GM12878 (cell line): Measurements from ENCODE around the gene CEACAM1.

Experiments used
- CBFB ChIP-seq: IDR thresholded peaks from 2 replicates; pipeline ENCODE4 v1.6.1; 2016; ENCODE audit warnings: antibody characterized with exemption, low read depth
- CTCF ChIP-seq, 3 experiments: IDR thresholded peaks in 2 of 3; conservative IDR thresholded peaks in 1 of 3; 2 replicates each; pipeline ENCODE4 v1.5.1; 2011; ENCODE audit warnings: low read depth in 3 of 3, low read length in 3 of 3, mild to moderate bottlenecking in 3 of 3, control low read depth in 2 of 3, moderate library complexity in 2 of 3, inconsistent platforms in 1 of 3, mixed read lengths in 1 of 3; ENCODE audit not compliant: control insufficient read depth in 2 of 3, insufficient read depth in 1 of 3; ENCODE audit errors: extremely low read depth in 1 of 3
- LARP7 ChIP-seq: fragments of 450-650 bp; IDR thresholded peaks from 2 replicates; pipeline ENCODE4 v1.6.1; 2017; ENCODE audit warnings: mild to moderate bottlenecking
- MEF2A ChIP-seq: IDR thresholded peaks from 2 replicates; pipeline ENCODE4 v1.6.1; 2011; ENCODE audit warnings: low read depth, mild to moderate bottlenecking, low read length, moderate library complexity; ENCODE audit not compliant: insufficient read depth
- MTA2 ChIP-seq: fragments of 450-650 bp; IDR thresholded peaks from 2 replicates; pipeline ENCODE4 v1.6.1; 2016; ENCODE audit warnings: low read depth, mild to moderate bottlenecking, moderate library complexity
- NFYB ChIP-seq: IDR thresholded peaks from 2 replicates; pipeline ENCODE4 v1.6.1; 2011; ENCODE audit warnings: low read depth, mild to moderate bottlenecking, low read length, improper control_type of control experiment, moderate library complexity; ENCODE audit not compliant: insufficient read depth
- RAD21 ChIP-seq: IDR thresholded peaks from 2 replicates; pipeline ENCODE4 v1.6.1; 2011; ENCODE audit warnings: mild to moderate bottlenecking, low read depth, low read length, moderate library complexity; ENCODE audit not compliant: insufficient read depth
- REST ChIP-seq: IDR thresholded peaks from 2 replicates; pipeline ENCODE4 v1.6.1; 2012; ENCODE audit warnings: mild to moderate bottlenecking, low read depth, low read length
- SP1 ChIP-seq: IDR thresholded peaks from one replicate; pipeline ENCODE4 v1.6.1; 2011; ENCODE audit warnings: low read depth, low read length
- TCF12 ChIP-seq: IDR thresholded peaks from 2 replicates; pipeline ENCODE4 v1.6.1; 2011; ENCODE audit warnings: low read depth, mild to moderate bottlenecking, low read length
- YY1 ChIP-seq: IDR thresholded peaks from 2 replicates; pipeline ENCODE4 v1.6.1; 2011; ENCODE audit warnings: low read depth, mild to moderate bottlenecking, low read length
- ZBED1 ChIP-seq: IDR thresholded peaks from 2 replicates; pipeline ENCODE4 v1.6.1; 2016; ENCODE audit warnings: borderline replicate concordance
- ZNF687 ChIP-seq: fragments of 450-650 bp; IDR thresholded peaks from 2 replicates; pipeline ENCODE4 v1.6.1; 2017; ENCODE audit warnings: mild to moderate bottlenecking, moderate library complexity

GRCh38 chr19:42479736-42480135 lies 48.5 kb downstream of the CEACAM1 start:
- TF ChIP-seq MEF2A (no peak), CTCF (IDR thresholded peaks at IDR 0.05 in 2 of 3, conservative IDR thresholded peaks at IDR 0.05 in 1 of 3; ENCODE audit: control insufficient read depth in 2 of 3, extremely low read depth in 1 of 3, insufficient read depth in 1 of 3, low read depth in 3 of 3, low read length in 3 of 3) (no peak), RAD21 (no peak), MTA2 (no peak), NFYB (no peak), SP1 (no peak), CBFB (no peak), REST (no peak), TCF12 (no peak), ZNF687 (no peak), YY1 (no peak), LARP7 (no peak), ZBED1 (no peak)
